Activated T-helper 1 cell treated with Interleukin-2 at 50 U/mL for 16 hours (primary cell): ENCODE measurements around the gene FAM83E.
"Not testable (repeated sequence)": the region's sequence is repeated elsewhere in the genome, so short reads cannot be mapped to it uniquely, and the experiment has no call there.

Source experiments
- DNase-seq: peaks from one replicate; pipeline ENCODE4 v3.0.0-alpha.2; 2020; ENCODE audit warnings: low read depth

FAM83E gene

GRCh38 chr19:48611872-48612271, 3.0 kb downstream of the FAM83E start:
- no peak for DNase-seq

GRCh38 chr19:48609571-48610108, 5.2 kb downstream of the FAM83E start:
- DNase-seq: no peak

GRCh38 chr19:48608798-48609263, 6.0 kb downstream of the FAM83E start:
- no peak for DNase-seq

GRCh38 chr19:48607359-48607755, 7.5 kb downstream of the FAM83E start:
- DNase-seq: no peak

GRCh38 chr19:48606463-48607358, 8.2 kb downstream of the FAM83E start, which contains the start of gene SPACA4:
Gene SPACA4 (plus strand): TSS chr19:48606742. CDS start chr19:48606979, 237 bp downstream.
- DNase-seq: no peak

GRCh38 chr19:48603850-48604249, 11.0 kb downstream of the FAM83E start:
- DNase-seq: no peak

- DNase-seq: no peak
Measured at GRCh38 chr19:48603449-48603848, 11.4 kb downstream of the FAM83E start.

- no peak for DNase-seq
Measured at GRCh38 chr19:48603001-48603400, 11.9 kb downstream of the FAM83E start.

- DNase-seq: no peak
Measured at GRCh38 chr19:48600679-48601417, 14.0 kb downstream of the FAM83E start.

- no peak for DNase-seq
Measured at GRCh38 chr19:48598996-48599700, 15.7 kb downstream of the FAM83E start.

GRCh38 chr19:48596679-48597465, 18.0 kb downstream of the FAM83E start:
- peak; percentile 24 for DNase-seq

GRCh38 chr19:48596237-48596636, 18.6 kb downstream of the FAM83E start:
- no peak for DNase-seq

GRCh38 chr19:48595833-48596232, 19.0 kb downstream of the FAM83E start:
- DNase-seq: no peak

- no peak for DNase-seq
Measured at GRCh38 chr19:48595171-48595570, 19.7 kb downstream of the FAM83E start.

- no peak for DNase-seq
Measured at GRCh38 chr19:48591021-48591420, 23.9 kb downstream of the FAM83E start.

- DNase-seq: peak; percentile 77
Measured at GRCh38 chr19:48588670-48589401, 26.0 kb downstream of the FAM83E start.

- no peak for DNase-seq
Measured at GRCh38 chr19:48587387-48587786, 27.5 kb downstream of the FAM83E start.

GRCh38 chr19:48582168-48582567, 32.7 kb downstream of the FAM83E start:
- DNase-seq: no peak

- no peak for DNase-seq
Measured at GRCh38 chr19:48578891-48579290, 36.0 kb downstream of the FAM83E start.

- DNase-seq: not testable (repeated sequence)
Measured at GRCh38 chr19:48577908-48578307, 37.0 kb downstream of the FAM83E start.
